GM23248 (cell line): Measurements from ENCODE around the gene RGS17. TPM values are rescaled to one million over a fixed set of nuclear protein-coding genes. Genes with fewer than 3 reads are reported as not detected.

Source experiments
- DNase-seq: peaks from one replicate; pipeline ENCODE4 v3.0.0-alpha.2; 2015
- H2AFZ ChIP-seq: fragments of 200-600 bp; sonication (generic); 2 replicates; pipeline ENCODE4 v1.6.1; 2016; ENCODE audit warnings: antibody characterized with exemption
- H3F3A ChIP-seq: fragments of 200-600 bp; sonication (generic); 2 replicates; pipeline ENCODE4 v1.6.1; 2016; ENCODE audit warnings: mild to moderate bottlenecking, antibody characterized with exemption, mixed run types; ENCODE audit not compliant: insufficient read depth
- H3K27ac ChIP-seq: fragments of 200-600 bp; sonication (generic); 2 replicates; pipeline ENCODE4 v1.5.1; 2016; ENCODE audit warnings: mild to moderate bottlenecking
- H3K27me3 ChIP-seq: fragments of 200-600 bp; sonication (generic); replicated peaks from 2 replicates; pipeline ENCODE4 v1.6.1; 2016; ENCODE audit warnings: mild to moderate bottlenecking; ENCODE audit not compliant: insufficient read depth
- H3K36me3 ChIP-seq: fragments of 200-600 bp; sonication (generic); 2 replicates; pipeline ENCODE4 v1.6.1; 2016; ENCODE audit warnings: low read depth, mild to moderate bottlenecking
- H3K4me1 ChIP-seq: fragments of 200-600 bp; sonication (generic); 2 replicates; pipeline ENCODE4 v1.6.1; 2016; ENCODE audit warnings: mild to moderate bottlenecking; ENCODE audit not compliant: insufficient read depth
- H3K4me2 ChIP-seq: fragments of 200-600 bp; sonication (generic); one replicate; pipeline ENCODE4 v1.6.1; 2016; ENCODE audit warnings: mild to moderate bottlenecking; ENCODE audit not compliant: unreplicated experiment
- H3K4me3 ChIP-seq: fragments of 200-600 bp; sonication (generic); 2 replicates; pipeline ENCODE4 v1.5.1; 2016; ENCODE audit warnings: mild to moderate bottlenecking
- H3K79me2 ChIP-seq: fragments of 200-600 bp; sonication (generic); 2 replicates; pipeline ENCODE4 v1.6.1; 2016; ENCODE audit warnings: mild to moderate bottlenecking; ENCODE audit not compliant: insufficient read depth
- H3K9ac ChIP-seq: fragments of 200-600 bp; sonication (generic); 2 replicates; pipeline ENCODE4 v1.6.1; 2016; ENCODE audit warnings: mild to moderate bottlenecking
- H3K9me2 ChIP-seq: fragments of 200-600 bp; sonication (generic); 2 replicates; pipeline ENCODE4 v1.6.1; 2016; ENCODE audit warnings: mixed run types, mild to moderate bottlenecking, moderate library complexity; ENCODE audit not compliant: insufficient read depth
- H3K9me3 ChIP-seq: fragments of 200-600 bp; sonication (generic); one replicate; pipeline ENCODE4 v1.6.1; 2017; ENCODE audit warnings: low read depth
- H4K20me1 ChIP-seq: fragments of 200-600 bp; sonication (generic); 2 replicates; pipeline ENCODE4 v1.6.0; 2016; ENCODE audit not compliant: insufficient read depth
- EZH2 ChIP-seq: fragments of 200-600 bp; sonication (generic); IDR thresholded peaks from 2 replicates; pipeline ENCODE4 v1.6.1; 2018; ENCODE audit warnings: antibody characterized with exemption, mild to moderate bottlenecking; ENCODE audit not compliant: insufficient read depth, poor library complexity, severe bottlenecking
- EZH2phosphoT487 ChIP-seq: fragments of 200-600 bp; sonication (generic); IDR thresholded peaks from 2 replicates; pipeline ENCODE4 v1.6.1; 2018; ENCODE audit warnings: antibody characterized with exemption, moderate library complexity, mild to moderate bottlenecking, low read depth; ENCODE audit not compliant: insufficient read depth
- WGBS, 2 experiments: methylation state at CpG; one replicate each; pipeline ENCODE4 v1.1.6; 2015 to 2017; ENCODE audit warnings: low lambda C conversion rate in 2 of 2, low coverage in 1 of 2; ENCODE audit errors: missing lambda C conversion rate in 2 of 2; 5-methylcytosine and 5-hydroxymethylcytosine counted together
- in situ Hi-C: fragments of 300-500 bp; cut with MboI; formaldehyde crosslinking; loops from 2 replicates; pipeline ENCODE4 v1.15.0; 2020
- polyA plus RNA-seq: library from polyadenylated mRNA; unstranded; fragments of >200 nt; fragmentation: Nextera tagmentation; extraction: Ambion mirVana; gene quantifications from 2 replicates; pipeline ENCODE4 v1.2.1, GENCODE V29; 2016
- total RNA-seq: library from RNA; depleted of rRNA; stranded (reverse); fragments of >200 nt; shearing (Covaris generic); gene quantifications from 2 replicates; pipeline ENCODE4 v1.2.3, GENCODE V29; 2014

RGS17 gene
- total and polyA plus RNA-seq, 2 experiments from 2014 or later: 0.36 to 1.1 TPM

DNA sequence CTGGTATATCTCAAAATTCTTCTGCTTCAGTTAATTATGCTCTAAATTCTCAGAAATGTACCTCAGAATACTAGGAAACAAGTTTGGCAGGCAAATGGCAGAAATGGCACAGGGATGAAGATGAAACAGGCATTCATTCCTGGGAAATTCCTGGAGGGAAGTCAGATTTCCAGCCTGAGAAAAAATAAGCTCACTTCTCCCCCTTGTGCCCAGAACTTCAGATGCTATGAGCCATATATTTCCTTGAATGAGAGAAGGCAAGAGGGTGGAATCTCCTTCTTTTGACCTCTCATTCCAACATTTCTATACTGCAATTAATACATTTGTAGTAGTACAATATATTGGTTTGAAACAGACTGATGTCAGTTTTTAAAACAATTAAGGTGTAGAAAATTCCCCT, 22.8 kb downstream of the RGS17 start:
- in situ Hi-C loops: no loop called here

GRCh38 chr6:153106021-153106420, 25.1 kb downstream of the RGS17 start:
- Histone ChIP-seq H3K4me1 (no peaks in the 10 kb centered on the region), H3K79me2 (no peaks in the 10 kb centered on the region), H3F3A (peaks cover 4% of the 10 kb centered on the region; the same call in 1 of the 2 replicates), H3K9me3 (no peaks in the 10 kb centered on the region), H3K36me3 (no peaks in the 10 kb centered on the region), H2AFZ (no peak overlapping the region), H3K9ac (no peak overlapping the region), H4K20me1 (no peaks in the 10 kb centered on the region), H3K4me2 (no peak overlapping the region), H3K27me3 (no peaks in the 10 kb centered on the region), H3K4me3 (no peak overlapping the region), H3K27ac (no peak overlapping the region), H3K9me2 (no peaks in the 10 kb centered on the region)
- no peak for DNase-seq
- in situ Hi-C loops: no loop called here
- no peak for TF ChIP-seq EZH2
- TF ChIP-seq EZH2phosphoT487: no peak
- WGBS, 2 experiments: 89 to 92% methylated on average over 5 of the region's 5 CpGs

More for the DNA sequence above, 22.8 kb downstream of the RGS17 start:
- H3K27ac ChIP-seq: no peak overlapping the region
- H2AFZ ChIP-seq: no peak overlapping the region
- H3K9ac ChIP-seq: no peak overlapping the region
- H3K27me3 ChIP-seq: no peaks in the 10 kb centered on the region
- no peaks in the 10 kb centered on the region for H3K9me3 ChIP-seq
- no peaks in the 10 kb centered on the region for H3K9me2 ChIP-seq
- peak; percentile 46 for DNase-seq
- H3K79me2 ChIP-seq: no peaks in the 10 kb centered on the region
- peaks cover 4% of the 10 kb centered on the region; the same call in 1 of the 2 replicates for H3F3A ChIP-seq
- no peaks in the 10 kb centered on the region for H3K4me1 ChIP-seq
- H3K4me3 ChIP-seq: no peak overlapping the region
- no peak for TF ChIP-seq EZH2phosphoT487
- no peak for TF ChIP-seq EZH2
- H4K20me1 ChIP-seq: no peaks in the 10 kb centered on the region
- no peak overlapping the region for H3K4me2 ChIP-seq
- H3K36me3 ChIP-seq: no peaks in the 10 kb centered on the region; the same call in 1 of the 2 replicates

- Histone ChIP-seq H3K4me1 (no peaks in the 10 kb centered on the region), H3K4me2 (no peak overlapping the region), H3K27me3 (no peaks in the 10 kb centered on the region), H3K9me3 (no peaks in the 10 kb centered on the region), H3K27ac (no peak overlapping the region), H3K36me3 (no peaks in the 10 kb centered on the region), H3K4me3 (no peak overlapping the region), H3K9ac (no peak overlapping the region), H3K79me2 (no peaks in the 10 kb centered on the region), H3K9me2 (no peaks in the 10 kb centered on the region), H2AFZ (no peak overlapping the region), H4K20me1 (no peaks in the 10 kb centered on the region), H3F3A (peaks cover 4% of the 10 kb centered on the region; the same call in 1 of the 2 replicates)
- TF ChIP-seq EZH2: no peak
- TF ChIP-seq EZH2phosphoT487: no peak
- WGBS, 2 experiments: 63 to 69% methylated on average over 4 of the region's 4 CpGs
- DNase-seq: peak; percentile 16
- in situ Hi-C loops: no loop called here
Measured at GRCh38 chr6:153104220-153104619, 26.9 kb downstream of the RGS17 start.

- in situ Hi-C loops: no loop called here
- Histone ChIP-seq H3K79me2 (no peaks in the 10 kb centered on the region), H2AFZ (no peak overlapping the region), H3K4me3 (no peak overlapping the region), H3K9me2 (no peaks in the 10 kb centered on the region), H3K4me2 (no peak overlapping the region), H3K36me3 (no peaks in the 10 kb centered on the region), H3K9ac (no peak overlapping the region), H3K9me3 (no peaks in the 10 kb centered on the region), H4K20me1 (no peaks in the 10 kb centered on the region), H3F3A (peaks cover 4% of the 10 kb centered on the region; the same call in 1 of the 2 replicates), H3K4me1 (no peaks in the 10 kb centered on the region), H3K27me3 (no peaks in the 10 kb centered on the region), H3K27ac (no peak overlapping the region)
- 76 to 89% methylated on average over 6 of the region's 6 CpGs for WGBS, 2 experiments
- TF ChIP-seq EZH2 (no peak), EZH2phosphoT487 (no peak)
- no peak for DNase-seq
Measured at GRCh38 chr6:153103319-153103655, 27.8 kb downstream of the RGS17 start.
